NT2/D1 (cell line): ENCODE measurements around the gene ANKRD65.

ENCODE experiments used
- YY1 ChIP-seq: IDR thresholded peaks from 2 replicates; pipeline ENCODE4 v1.6.1; 2011; ENCODE audit not compliant: insufficient read length, insufficient read depth
- ZNF274 ChIP-seq: IDR thresholded peaks from 2 replicates; pipeline ENCODE4 v1.6.1; 2011; ENCODE audit warnings: mild to moderate bottlenecking, low read depth, low read length

DNA sequence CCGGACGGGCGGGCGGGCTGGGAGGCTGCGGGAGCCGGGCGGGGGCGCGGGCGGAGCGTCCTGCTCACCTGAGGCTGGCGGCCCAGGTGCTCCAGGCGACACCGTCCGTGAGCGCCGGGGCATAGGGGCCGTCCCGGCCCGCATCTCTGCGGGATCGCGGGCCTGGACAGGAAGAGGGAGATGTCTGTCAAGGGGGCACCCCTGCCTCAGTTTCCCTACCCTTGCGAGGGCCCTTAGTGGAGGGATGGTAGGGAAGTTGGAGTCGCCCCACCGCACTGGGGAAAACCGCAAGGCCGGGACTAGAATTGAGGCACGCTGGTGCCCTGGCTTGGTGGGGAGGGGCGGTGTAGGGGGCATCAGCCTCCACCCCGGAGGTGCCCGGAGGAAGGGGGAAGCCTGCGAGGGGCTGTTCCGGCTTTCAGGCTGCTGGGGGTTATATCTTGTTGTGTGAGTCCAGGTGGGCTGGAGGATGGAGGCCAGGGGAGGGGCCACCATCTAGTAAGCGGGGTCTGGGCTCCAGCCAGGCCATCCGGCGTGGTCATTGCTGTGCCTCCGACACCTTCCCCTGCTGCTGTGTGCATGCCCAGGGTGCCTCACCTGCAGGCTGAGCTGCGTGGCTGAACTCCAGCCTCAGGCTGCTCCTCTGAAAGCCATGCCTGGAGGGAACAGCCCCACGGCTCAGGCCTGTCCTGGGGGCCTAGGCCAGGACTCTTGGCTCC is 15.0 kb upstream of the ANKRD65 start:
- TF ChIP-seq ZNF274 (no peak), YY1 (no peak)
